GM21447 (cell line): Measurements from ENCODE around the gene ME1.
"Not testable (repeated sequence)": the region's sequence is repeated elsewhere in the genome, so short reads cannot be mapped to it uniquely, and the experiment has no call there.

Experiments used
- ATAC-seq: cut with Tn5 transposase; IDR thresholded peaks from one replicate; pipeline ENCODE4 v1.9.1; 2021; ENCODE audit not compliant: unreplicated experiment

ME1 gene

DNA sequence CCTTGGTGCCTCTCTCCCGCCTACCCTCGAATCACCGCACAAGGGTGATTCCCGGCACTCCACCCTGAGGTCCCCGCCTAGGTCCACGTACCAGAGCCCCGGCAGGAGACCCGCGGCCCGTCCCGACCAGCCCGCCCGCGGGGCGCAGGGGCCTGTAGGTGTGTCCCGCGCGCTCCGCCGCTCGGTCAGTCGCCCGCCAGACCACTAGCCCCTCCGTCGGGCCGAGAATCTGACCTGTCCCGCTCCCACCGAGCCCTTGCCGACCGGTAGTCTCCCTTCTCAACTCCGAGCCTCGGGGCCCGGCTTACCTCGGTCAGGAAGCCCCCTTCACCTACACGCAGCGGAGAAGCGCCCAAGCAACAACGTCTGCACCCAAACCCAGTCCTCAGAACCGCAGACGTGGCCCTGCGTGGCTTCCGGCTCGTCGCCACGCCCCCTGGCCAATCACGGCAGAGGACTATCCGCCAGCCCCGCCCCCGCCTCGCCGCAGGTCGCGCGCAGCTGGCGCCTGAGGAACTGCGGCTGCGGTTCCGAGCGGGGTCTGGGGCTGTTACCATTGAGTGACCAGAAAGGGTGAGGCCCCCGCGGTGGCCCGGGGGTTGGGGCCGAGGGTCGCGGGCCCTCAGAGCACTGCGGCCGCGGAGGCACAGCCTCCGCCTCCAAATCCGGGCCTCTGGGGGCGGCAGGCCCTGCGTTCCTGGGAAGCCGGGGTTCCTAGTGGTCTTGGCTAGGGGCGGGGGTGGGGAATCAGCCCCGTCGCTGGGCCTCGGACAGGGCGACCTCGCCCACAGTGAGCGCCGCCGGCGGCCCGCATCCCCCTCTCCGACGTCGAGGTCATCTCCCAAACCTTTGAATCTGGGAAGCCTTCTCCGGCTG, 237.7 kb downstream of the ME1 start, which contains the start of the genes PGM3 and RWDD2A:
PGM3 (minus strand) TSS at position 395 of the 876 bp plus-strand sequence. CDS start 2,253 bp downstream, outside the sequence.
RWDD2A (plus strand) TSS at position 487 of the 876 bp plus-strand sequence. CDS start 1,095 bp downstream, outside the sequence.
- peak; percentile 93 for ATAC-seq

DNA sequence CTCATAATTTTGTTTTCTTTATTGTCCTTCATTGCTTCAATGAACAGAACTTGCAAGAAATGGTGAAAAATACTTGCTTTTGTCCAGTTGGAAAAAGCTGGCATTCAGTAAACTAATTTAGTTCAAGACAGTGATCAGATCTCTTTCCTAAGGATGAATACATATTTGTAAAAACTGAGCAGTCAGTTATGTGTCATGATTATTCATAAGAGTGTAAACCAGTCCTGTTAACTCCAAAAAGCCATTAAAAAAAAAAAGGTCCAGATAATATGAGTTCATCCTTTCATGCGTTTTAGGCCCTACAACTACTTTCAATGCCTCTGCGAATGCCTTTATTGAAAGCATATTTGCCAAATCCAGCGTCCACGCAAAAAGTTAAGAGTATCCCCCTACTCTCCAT, 238.4 kb downstream of the ME1 start:
- peak; percentile 0 for ATAC-seq

DNA sequence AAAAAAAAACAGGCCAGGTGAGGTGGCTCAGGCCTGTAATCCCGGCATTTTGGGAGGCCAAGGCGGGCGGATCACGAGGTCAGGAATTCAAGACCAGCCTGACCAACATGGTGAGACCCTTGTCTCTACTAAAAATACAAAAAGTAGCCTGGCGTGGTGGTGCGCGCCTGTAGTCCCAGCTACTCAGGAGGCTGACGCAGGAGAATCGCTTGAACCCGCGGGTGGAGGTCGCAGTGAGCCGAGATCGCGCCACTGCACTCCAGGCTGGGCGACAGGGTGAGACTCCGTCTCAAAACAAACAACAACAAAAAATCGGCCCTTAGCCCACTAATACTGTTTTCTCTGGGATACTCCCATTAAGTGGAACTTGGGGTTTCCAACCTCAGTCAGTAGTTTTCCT, 238.9 kb downstream of the ME1 start:
- not testable (repeated sequence) for ATAC-seq

DNA sequence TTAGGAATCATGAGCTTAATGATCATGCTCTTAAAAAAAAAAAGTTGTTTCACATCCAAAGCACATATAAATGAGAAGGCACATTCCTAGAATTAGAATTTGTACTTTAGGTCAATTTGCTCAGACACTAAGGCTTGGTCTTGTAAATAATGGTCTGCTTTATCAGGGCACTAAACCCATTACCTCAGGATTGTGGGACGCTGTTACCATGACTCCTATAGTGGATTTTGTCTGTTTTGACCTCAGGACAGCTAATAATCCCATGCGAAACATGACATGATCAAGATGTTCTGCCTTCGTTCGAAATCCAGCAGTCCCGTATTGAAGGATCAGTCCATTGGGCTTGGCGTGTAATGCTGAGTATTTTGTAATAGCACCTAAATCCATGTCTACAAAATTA, 240.2 kb downstream of the ME1 start:
- no peak for ATAC-seq

DNA sequence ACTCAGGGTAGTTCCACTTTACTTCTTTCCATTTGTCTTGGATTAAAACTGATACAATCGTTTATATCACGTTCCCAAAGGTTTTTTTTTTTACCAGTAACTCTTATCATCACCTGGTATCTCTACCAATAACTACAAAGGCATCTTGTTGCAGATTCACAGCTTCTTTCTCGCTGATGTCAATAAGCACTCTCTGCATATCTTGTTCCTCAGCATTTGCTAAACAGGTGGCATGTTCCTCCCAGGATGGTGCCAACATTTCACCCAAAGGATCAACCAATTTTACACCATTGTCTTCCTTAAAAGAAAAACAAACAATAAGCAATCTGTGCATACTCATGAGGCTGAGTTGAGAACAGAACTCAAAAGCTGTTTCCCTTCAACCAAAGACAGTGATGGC, 242.3 kb downstream of the ME1 start:
- no peak for ATAC-seq

DNA sequence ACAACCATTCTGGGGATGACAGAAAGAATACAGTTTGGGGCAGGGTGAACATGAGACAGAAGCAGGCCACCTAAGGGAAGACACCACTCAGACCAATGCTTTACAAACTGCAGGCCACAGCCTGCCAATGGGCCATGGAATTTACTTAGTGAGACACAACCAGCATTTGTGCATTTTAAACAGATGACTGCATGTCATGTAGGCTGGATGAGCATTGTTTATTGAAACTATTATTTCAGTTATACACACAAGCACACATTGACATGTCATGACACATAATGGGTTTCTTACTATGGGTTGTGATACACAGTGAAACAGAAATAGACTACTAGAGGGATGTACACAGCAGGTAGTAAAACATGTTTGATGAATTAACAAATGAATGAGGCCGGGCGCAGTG, 245.8 kb downstream of the ME1 start:
- ATAC-seq: no peak

DNA sequence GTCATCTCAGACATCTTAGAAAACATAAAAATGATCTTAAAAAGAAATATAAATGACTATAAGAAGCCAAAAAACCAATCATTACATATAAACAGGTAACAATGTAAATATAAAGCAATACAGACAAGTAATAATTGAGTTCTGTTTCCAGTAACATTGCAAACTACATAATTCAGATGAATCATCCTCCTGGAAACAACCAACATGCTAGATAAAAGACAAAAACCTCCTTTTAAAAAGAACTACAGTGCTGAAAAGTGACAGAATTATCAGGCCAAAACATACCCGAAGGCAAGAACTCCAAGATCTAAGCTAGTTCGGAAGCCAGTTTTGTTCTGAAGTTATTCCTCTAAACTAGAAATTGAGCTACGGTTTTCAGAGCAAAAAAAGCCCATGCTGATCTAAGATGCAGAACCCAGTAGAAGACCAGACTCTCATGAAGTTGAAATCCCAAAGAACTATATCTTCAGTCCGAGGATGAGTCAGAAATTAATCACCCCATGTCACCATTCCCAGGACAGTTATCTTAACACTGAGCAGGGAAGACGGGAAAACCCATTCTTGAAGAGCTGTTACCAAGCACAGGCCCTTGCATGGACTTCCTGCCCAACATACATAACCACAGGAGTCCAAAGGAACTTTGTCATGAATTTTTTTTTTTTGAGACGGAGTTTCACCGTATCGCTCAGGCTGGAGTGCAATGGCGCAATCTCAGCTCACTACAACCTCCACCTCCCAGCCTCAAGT, 247.6 kb downstream of the ME1 start:
- no peak for ATAC-seq

DNA sequence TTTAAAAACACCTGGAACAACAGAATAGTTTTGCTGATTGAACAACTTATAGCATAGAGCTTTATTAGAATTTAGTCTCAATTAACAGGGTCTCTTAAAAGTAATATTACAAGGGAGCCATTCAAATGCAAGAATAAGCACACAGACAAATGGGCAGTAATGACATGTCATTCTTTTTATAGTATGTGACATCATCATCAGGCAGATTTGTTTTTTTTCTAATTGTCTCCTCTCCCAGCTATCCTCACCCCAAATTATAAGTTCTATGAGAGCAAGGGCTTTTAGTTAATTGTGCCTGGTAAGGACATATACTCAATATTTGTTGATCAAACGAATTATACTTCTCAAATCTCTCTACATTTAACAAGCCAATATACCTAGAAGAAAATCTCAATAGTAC, 248.7 kb downstream of the ME1 start:
- no peak for ATAC-seq

DNA sequence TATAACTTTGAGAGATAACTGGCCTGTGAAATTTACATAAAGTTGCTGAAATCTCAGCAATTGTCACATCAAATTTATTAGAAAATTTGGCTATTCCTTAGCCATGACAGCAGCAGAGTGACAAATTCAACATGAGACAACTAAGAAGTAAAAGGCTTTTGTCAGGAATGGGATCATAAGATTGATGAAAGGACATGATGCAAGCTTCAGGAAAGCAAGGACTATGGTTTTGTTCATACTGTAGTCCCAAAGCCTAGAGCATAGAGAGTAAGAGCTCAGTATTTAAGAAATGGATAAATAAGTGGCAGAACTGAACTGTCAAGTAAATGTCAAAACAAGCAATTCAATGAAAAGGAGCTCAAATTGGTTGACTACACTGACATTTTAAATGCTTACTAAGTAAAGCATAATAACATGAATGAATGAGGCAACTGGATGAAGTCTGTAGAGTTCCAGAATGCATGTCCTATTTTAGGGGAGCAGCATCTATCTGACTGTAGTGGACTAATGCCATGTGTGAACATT, 250.4 kb downstream of the ME1 start:
- ATAC-seq: no peak

DNA sequence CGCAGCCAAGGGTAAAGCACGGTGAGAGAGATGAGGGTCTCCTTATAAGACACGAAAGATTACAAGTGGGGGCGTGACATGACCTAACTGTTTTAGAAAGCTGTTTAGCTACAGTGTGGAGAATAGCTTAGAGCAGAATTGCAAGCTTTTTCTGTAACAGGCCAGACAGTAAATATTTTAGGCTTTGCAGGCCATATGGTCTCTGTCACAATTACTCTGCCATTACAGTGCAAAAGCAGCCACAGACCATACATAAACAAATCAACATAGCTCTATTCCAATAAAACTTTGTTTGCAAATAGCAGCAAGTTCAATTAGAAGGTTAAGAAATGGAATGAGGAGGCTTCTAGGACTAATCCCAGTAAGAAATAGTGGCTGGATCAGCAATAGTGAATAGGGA, 254.6 kb downstream of the ME1 start:
- ATAC-seq: no peak

DNA sequence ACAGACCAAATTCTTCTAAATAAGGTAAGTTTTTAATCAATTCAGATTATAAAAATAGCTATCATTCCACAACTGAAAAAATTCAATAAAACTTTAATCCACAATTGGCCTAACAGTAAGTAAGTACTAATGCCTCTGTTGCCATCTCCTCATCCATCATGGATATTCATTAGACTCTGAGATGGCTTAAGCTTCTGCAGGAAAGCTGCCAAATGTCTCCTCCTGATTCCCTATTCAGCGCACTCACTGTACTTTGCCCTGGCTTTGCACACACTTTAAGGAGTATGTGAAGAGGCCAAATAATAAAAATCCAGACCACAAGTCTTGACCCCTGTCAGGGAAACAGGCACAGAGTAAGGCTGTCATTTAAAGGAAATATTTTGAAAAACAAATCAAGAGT, 261.3 kb downstream of the ME1 start:
- no peak for ATAC-seq

DNA sequence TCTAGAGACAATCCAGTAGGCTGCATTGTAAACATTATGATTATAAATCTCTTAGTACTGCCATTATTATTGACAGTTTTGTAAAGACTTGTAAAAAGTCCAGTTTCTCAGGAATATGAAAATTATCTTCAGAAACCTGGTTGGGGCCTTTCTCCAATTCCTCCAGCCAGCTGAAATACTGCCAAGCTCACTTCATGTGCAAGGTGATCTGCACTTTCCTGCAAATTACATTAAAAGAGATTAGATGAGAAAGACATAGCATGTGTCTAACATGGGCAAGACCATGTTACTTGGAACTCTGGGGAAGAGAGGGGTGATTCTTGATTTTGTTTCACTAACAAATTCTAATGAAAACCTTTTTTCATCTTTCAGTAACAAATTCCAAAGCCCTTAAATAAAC, 261.7 kb downstream of the ME1 start:
- ATAC-seq: no peak

DNA sequence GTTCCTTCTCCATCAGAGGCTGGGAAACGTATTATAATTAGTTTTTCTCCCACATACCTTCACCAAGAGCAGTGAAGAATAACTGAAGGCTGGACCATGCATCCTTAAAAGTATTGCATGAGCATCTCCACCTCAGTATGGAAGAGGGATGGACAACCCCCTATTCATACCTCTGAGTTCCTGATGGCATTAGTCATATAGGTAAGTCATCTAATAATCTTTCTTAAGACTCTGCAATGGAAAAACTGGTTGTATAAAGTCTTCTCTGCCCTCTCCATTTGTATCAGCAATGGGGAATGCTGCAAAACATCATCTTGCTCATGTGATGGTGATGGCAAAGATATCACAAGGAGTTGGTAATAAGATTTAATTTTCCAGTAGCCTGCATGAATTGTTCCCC, 262.3 kb downstream of the ME1 start:
- no peak for ATAC-seq

DNA sequence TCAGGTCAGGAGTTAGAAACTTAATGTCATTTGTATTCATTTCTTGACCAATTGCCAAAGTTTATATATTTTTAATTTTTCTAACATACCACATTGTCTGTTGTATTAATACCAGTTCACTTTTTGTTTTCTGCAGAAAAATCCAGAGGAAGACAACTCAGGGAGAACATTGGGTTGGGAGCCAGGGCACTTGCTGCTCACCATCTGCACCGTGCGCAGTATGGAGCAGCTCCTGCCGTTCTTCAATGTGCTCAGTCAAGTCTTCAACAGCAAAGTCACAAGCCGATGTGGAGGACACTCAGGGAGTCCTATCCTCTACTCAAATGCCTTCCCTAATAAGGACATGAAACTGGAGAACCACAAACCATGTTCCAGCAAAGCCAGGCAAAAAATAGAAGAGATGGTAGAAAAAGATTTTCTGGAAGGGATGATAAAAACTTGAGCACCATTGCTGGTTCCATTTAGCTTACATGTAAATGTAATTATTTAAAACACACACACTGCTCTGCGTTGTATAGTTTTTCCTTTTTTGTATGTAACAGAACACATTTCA, 263.0 kb downstream of the ME1 start:
- no peak for ATAC-seq
